ENCODE data around the gene ST13.

DNA sequence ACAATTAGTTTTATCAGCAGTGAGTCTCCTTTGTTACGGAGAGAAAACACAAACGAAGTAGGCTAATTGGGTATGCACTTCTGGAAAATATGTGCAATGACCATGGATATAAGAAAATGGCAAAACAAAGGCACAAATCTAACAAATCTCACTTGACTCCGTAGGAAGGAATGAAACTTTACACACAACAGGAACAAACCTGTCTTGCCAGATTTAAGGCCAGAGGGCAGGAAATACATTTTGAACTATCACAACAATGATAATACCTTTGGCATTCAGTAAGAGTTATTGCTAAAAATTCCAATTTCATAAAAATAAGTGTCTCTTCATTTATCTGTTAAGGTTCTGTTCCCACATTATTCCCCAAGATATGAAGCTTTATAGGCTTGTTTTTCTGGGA, 73.9 kb downstream of the ST13 start:
- TF ChIP-seq SIN3A (IDR thresholded peaks at IDR 0.05; ENCODE audit: borderline replicate concordance, insufficient read depth, low read length) (no peak), TAF1 (IDR thresholded peaks at IDR 0.05; ENCODE audit: borderline replicate concordance, insufficient read depth, low read length) (no peak), POLR2AphosphoS5 (IDR thresholded peaks at IDR 0.05; ENCODE audit: low read depth, low read length) (no peak)
